Activated T-helper 2 cell treated with anti-CD3 and anti-CD28 coated beads, Interferon-gamma antibody, Interleukin-2, Interleukin-4, amounts not matched to agents 10 μg/mL and 5 μg/mL and 100 μg/mL, durations not matched to agents 14 hours and 24 hours and 36 hours (primary cell): ENCODE measurements around the gene KRT73. TPM values are rescaled to one million over a fixed set of nuclear protein-coding genes. Genes with fewer than 3 reads are reported as not detected.

Experiments
- DNase-seq: peaks from one replicate; pipeline ENCODE4 v3.0.0; 2021; ENCODE audit warnings: low spot score
- H3K27ac Mint-ChIP-seq: one replicate; pipeline ENCODE4 v1.8.0; 2021; ENCODE audit warnings: mixed read lengths
- H3K27me3 Mint-ChIP-seq: one replicate; pipeline ENCODE4 v1.8.0; 2021; ENCODE audit warnings: low read depth, mixed read lengths
- H3K36me3 Mint-ChIP-seq: one replicate; pipeline ENCODE4 v1.8.0; 2021; ENCODE audit warnings: low read depth, mixed read lengths
- H3K4me1 Mint-ChIP-seq: one replicate; pipeline ENCODE4 v1.8.0; 2021; ENCODE audit warnings: low read depth, mixed read lengths
- H3K4me3 Mint-ChIP-seq: one replicate; pipeline ENCODE4 v1.8.0; 2021; ENCODE audit warnings: low read depth, mild to moderate bottlenecking, moderate library complexity, mixed read lengths
- H3K9me3 Mint-ChIP-seq: one replicate; pipeline ENCODE4 v1.8.0; 2021; ENCODE audit warnings: mixed read lengths
- intact Hi-C: fragments of 100-400 bp; cut with micrococcal nuclease; formaldehyde crosslinking; loops from one replicate; pipeline ENCODE4 v1.15.1; 2023
- total RNA-seq: library from RNA; stranded (reverse); gene quantifications from 2 replicates; pipeline ENCODE4 v1.2.3, GENCODE V29; 2022

The KRT73 gene
- total RNA-seq, 1 donor from 2014 or later: not detected

- Mint-ChIP-seq H3K4me3 (no peak overlapping the region), H3K36me3 (no peaks in the 10 kb centered on the region), H3K4me1 (peaks cover 25% of the 10 kb centered on the region), H3K27me3 (peaks cover 16% of the 10 kb centered on the region), H3K9me3 (no peaks in the 10 kb centered on the region), H3K27ac (no peak overlapping the region)
- intact Hi-C loops: no loop called here
- no peak for DNase-seq
Measured at GRCh38 chr12:52629281-52630007, 11.1 kb upstream of the KRT73 start.

GRCh38 chr12:52628841-52629240, 10.5 kb upstream of the KRT73 start:
- no peak for DNase-seq
- H3K27ac Mint-ChIP-seq: no peak overlapping the region
- no peak overlapping the region for H3K4me3 Mint-ChIP-seq
- H3K27me3 Mint-ChIP-seq: peaks cover 18% of the 10 kb centered on the region
- H3K4me1 Mint-ChIP-seq: peaks cover 20% of the 10 kb centered on the region
- intact Hi-C loops: no loop called here
- no peaks in the 10 kb centered on the region for H3K9me3 Mint-ChIP-seq
- H3K36me3 Mint-ChIP-seq: no peaks in the 10 kb centered on the region

GRCh38 chr12:52628111-52628507, 9.8 kb upstream of the KRT73 start:
- no peaks in the 10 kb centered on the region for H3K36me3 Mint-ChIP-seq
- intact Hi-C loops: no loop called here
- no peaks in the 10 kb centered on the region for H3K9me3 Mint-ChIP-seq
- no peak for DNase-seq
- H3K4me1 Mint-ChIP-seq: peaks cover 14% of the 10 kb centered on the region
- H3K4me3 Mint-ChIP-seq: no peak overlapping the region
- H3K27me3 Mint-ChIP-seq: peaks cover 19% of the 10 kb centered on the region
- H3K27ac Mint-ChIP-seq: no peak overlapping the region

- Mint-ChIP-seq H3K4me1 (peaks cover 13% of the 10 kb centered on the region), H3K9me3 (no peaks in the 10 kb centered on the region), H3K36me3 (no peaks in the 10 kb centered on the region), H3K27me3 (peaks cover 23% of the 10 kb centered on the region), H3K27ac (no peak overlapping the region), H3K4me3 (no peak overlapping the region)
- DNase-seq: no peak
- intact Hi-C loops: no loop called here
Measured at GRCh38 chr12:52627395-52628110, 9.2 kb upstream of the KRT73 start.

- Mint-ChIP-seq H3K4me3 (no peak overlapping the region), H3K9me3 (no peaks in the 10 kb centered on the region), H3K36me3 (no peaks in the 10 kb centered on the region), H3K4me1 (peaks cover 11% of the 10 kb centered on the region), H3K27ac (no peak overlapping the region), H3K27me3 (peaks cover 23% of the 10 kb centered on the region)
- intact Hi-C loops: no loop called here
- no peak for DNase-seq
Measured at GRCh38 chr12:52622349-52622748, 4.0 kb upstream of the KRT73 start.

GRCh38 chr12:52618866-52619265, 507 bp upstream of the KRT73 start:
- intact Hi-C loops: no loop called here
- DNase-seq: no peak
- Mint-ChIP-seq H3K27me3 (peaks cover 13% of the 10 kb centered on the region), H3K4me3 (no peak overlapping the region), H3K27ac (no peak overlapping the region), H3K4me1 (peaks cover 20% of the 10 kb centered on the region), H3K9me3 (no peaks in the 10 kb centered on the region), H3K36me3 (no peaks in the 10 kb centered on the region)

GRCh38 chr12:52617403-52617785, 965 bp downstream of the KRT73 start:
- Mint-ChIP-seq H3K36me3 (no peaks in the 10 kb centered on the region), H3K27ac (no peak overlapping the region), H3K27me3 (peaks cover 8% of the 10 kb centered on the region), H3K4me3 (no peak overlapping the region), H3K4me1 (peaks cover 29% of the 10 kb centered on the region), H3K9me3 (no peaks in the 10 kb centered on the region)
- DNase-seq: no peak
- intact Hi-C loops: no loop called here

- no peaks in the 10 kb centered on the region for H3K36me3 Mint-ChIP-seq
- H3K4me1 Mint-ChIP-seq: peaks cover 29% of the 10 kb centered on the region
- peak; percentile 3 for DNase-seq
- H3K27me3 Mint-ChIP-seq: peaks cover 8% of the 10 kb centered on the region
- intact Hi-C loops: no loop called here
- H3K4me3 Mint-ChIP-seq: no peak overlapping the region
- no peak overlapping the region for H3K27ac Mint-ChIP-seq
- H3K9me3 Mint-ChIP-seq: no peaks in the 10 kb centered on the region
Measured at GRCh38 chr12:52616680-52617402, 1.5 kb downstream of the KRT73 start.

- peaks cover 27% of the 10 kb centered on the region for H3K4me1 Mint-ChIP-seq
- no peaks in the 10 kb centered on the region for H3K9me3 Mint-ChIP-seq
- peak overlapping the region; percentile 6 for H3K27ac Mint-ChIP-seq
- no peak overlapping the region for H3K4me3 Mint-ChIP-seq
- peak; percentile 4 for DNase-seq
- no peaks in the 10 kb centered on the region for H3K36me3 Mint-ChIP-seq
- peaks cover 8% of the 10 kb centered on the region for H3K27me3 Mint-ChIP-seq
- intact Hi-C loops: no loop called here
Measured at GRCh38 chr12:52615912-52616311, 2.4 kb downstream of the KRT73 start.

- Mint-ChIP-seq H3K4me1 (peaks cover 32% of the 10 kb centered on the region), H3K36me3 (no peaks in the 10 kb centered on the region), H3K27ac (peak overlapping the region; percentile 48), H3K9me3 (no peaks in the 10 kb centered on the region), H3K4me3 (no peak overlapping the region), H3K27me3 (peaks cover 8% of the 10 kb centered on the region)
- intact Hi-C loops: no loop called here
- peak; percentile 6 for DNase-seq
Measured at GRCh38 chr12:52615208-52615868, 3.0 kb downstream of the KRT73 start.

- peak; percentile 6 for DNase-seq
- peaks cover 36% of the 10 kb centered on the region for H3K4me1 Mint-ChIP-seq
- H3K27ac Mint-ChIP-seq: no peak overlapping the region
- H3K4me3 Mint-ChIP-seq: no peak overlapping the region
- H3K27me3 Mint-ChIP-seq: peaks cover 8% of the 10 kb centered on the region
- intact Hi-C loops: no loop called here
- no peaks in the 10 kb centered on the region for H3K36me3 Mint-ChIP-seq
- no peaks in the 10 kb centered on the region for H3K9me3 Mint-ChIP-seq
Measured at GRCh38 chr12:52614381-52615207, 3.8 kb downstream of the KRT73 start.

GRCh38 chr12:52613384-52614030, 4.9 kb downstream of the KRT73 start:
- H3K27me3 Mint-ChIP-seq: peaks cover 8% of the 10 kb centered on the region
- no peak overlapping the region for H3K4me3 Mint-ChIP-seq
- peak; percentile 2 for DNase-seq
- H3K27ac Mint-ChIP-seq: no peak overlapping the region
- no peaks in the 10 kb centered on the region for H3K36me3 Mint-ChIP-seq
- no peaks in the 10 kb centered on the region for H3K9me3 Mint-ChIP-seq
- intact Hi-C loops: no loop called here
- peaks cover 40% of the 10 kb centered on the region for H3K4me1 Mint-ChIP-seq
